GM12865 (cell line): ENCODE measurements around the gene KLHL25.

Experiments used
- DNase-seq: peaks from one replicate; pipeline ENCODE4 v3.0.0; 2010; ENCODE audit warnings: low read depth
- H3K4me3 ChIP-seq: 2 replicates; pipeline ENCODE4 v1.5.1; 2011; ENCODE audit warnings: mild to moderate bottlenecking, low read depth, low read length, control low read depth
- CTCF ChIP-seq: IDR thresholded peaks from 2 replicates; pipeline ENCODE4 v1.5.1; 2011; ENCODE audit warnings: low read length, control low read depth, low read depth, inconsistent platforms; ENCODE audit not compliant: insufficient read depth; ENCODE audit errors: missing control alignments

KLHL25 gene

GRCh38 chr15:85742186-85742821 lies 52.4 kb downstream of the KLHL25 start:
- no peak for TF ChIP-seq CTCF
- no peak for DNase-seq
- H3K4me3 ChIP-seq = no peak overlapping the region

- H3K4me3 ChIP-seq = no peak overlapping the region
- TF ChIP-seq CTCF = no peak
- no peak for DNase-seq
Observed at GRCh38 chr15:85741662-85742061, 53.1 kb downstream of the KLHL25 start.

GRCh38 chr15:85741021-85741421 lies 53.7 kb downstream of the KLHL25 start:
- no peak for DNase-seq
- H3K4me3 ChIP-seq = no peak overlapping the region
- TF ChIP-seq CTCF = no peak

- DNase-seq = no peak
- no peak overlapping the region for H3K4me3 ChIP-seq
- no peak for TF ChIP-seq CTCF
Observed at GRCh38 chr15:85737061-85737460, 57.7 kb downstream of the KLHL25 start.

- DNase-seq = no peak
- TF ChIP-seq CTCF = no peak
- no peak overlapping the region for H3K4me3 ChIP-seq
Observed at GRCh38 chr15:85733416-85733815, 61.3 kb downstream of the KLHL25 start.

- TF ChIP-seq CTCF = peak; percentile 51
- DNase-seq = peak; percentile 72
- H3K4me3 ChIP-seq = no peak overlapping the region
Observed at GRCh38 chr15:85730001-85730820, 64.5 kb downstream of the KLHL25 start.
